Osteocyte (in vitro differentiated cells): ENCODE measurements around the gene C1orf198. TPM values are rescaled to one million over a fixed set of nuclear protein-coding genes. Genes with fewer than 3 reads are reported as not detected.

ENCODE experiments used
- DNase-seq: peaks from one replicate; pipeline ENCODE4 v3.0.0; 2021; ENCODE audit warnings: mixed read lengths; ENCODE audit not compliant: unreplicated experiment; ENCODE audit errors: extremely low spot score
- H3K27ac Mint-ChIP-seq: one replicate; pipeline ENCODE4 v1.8.0; 2021; ENCODE audit warnings: mild to moderate bottlenecking, mixed read lengths; ENCODE audit not compliant: unreplicated experiment
- H3K27me3 Mint-ChIP-seq: one replicate; pipeline ENCODE4 v1.8.0; 2021; ENCODE audit warnings: mixed read lengths; ENCODE audit not compliant: unreplicated experiment
- H3K36me3 Mint-ChIP-seq: one replicate; pipeline ENCODE4 v1.8.0; 2021; ENCODE audit warnings: mixed read lengths; ENCODE audit not compliant: unreplicated experiment
- H3K4me1 Mint-ChIP-seq: one replicate; pipeline ENCODE4 v1.8.0; 2021; ENCODE audit warnings: mixed read lengths; ENCODE audit not compliant: unreplicated experiment
- H3K4me3 Mint-ChIP-seq: one replicate; pipeline ENCODE4 v1.8.0; 2021; ENCODE audit warnings: mild to moderate bottlenecking, moderate library complexity, mixed read lengths; ENCODE audit not compliant: unreplicated experiment
- H3K9me3 Mint-ChIP-seq: one replicate; pipeline ENCODE4 v1.8.0; 2021; ENCODE audit warnings: mixed read lengths; ENCODE audit not compliant: unreplicated experiment
- CTCF ChIP-seq: fragments of 200-600 bp; sonication (generic); IDR thresholded peaks from 2 replicates; pipeline ENCODE4 v1.5.0; 2021; ENCODE audit warnings: antibody characterized with exemption, mild to moderate bottlenecking, moderate library complexity
- total RNA-seq: library from RNA; stranded (reverse); gene quantifications from 2 replicates; pipeline ENCODE4 v1.2.1, GENCODE V29; 2021

Gene C1orf198
- total RNA-seq, 1 donor from 2014 or later = 281 TPM

GRCh38 chr1:230879778-230880177 is 11.5 kb upstream of the C1orf198 start:
- no peak for DNase-seq
- Mint-ChIP-seq H3K4me1 (peaks cover 40% of the 10 kb centered on the region), H3K27ac (no peak overlapping the region), H3K36me3 (peaks cover 3% of the 10 kb centered on the region), H3K27me3 (no peaks in the 10 kb centered on the region), H3K9me3 (no peaks in the 10 kb centered on the region), H3K4me3 (no peak overlapping the region)
- TF ChIP-seq CTCF = no peak

GRCh38 chr1:230878591-230878990 is 10.3 kb upstream of the C1orf198 start:
- Mint-ChIP-seq H3K9me3 (no peaks in the 10 kb centered on the region), H3K27ac (peak overlapping the region; percentile 81), H3K4me1 (peaks cover 38% of the 10 kb centered on the region), H3K4me3 (peak overlapping the region; percentile 49), H3K27me3 (no peaks in the 10 kb centered on the region), H3K36me3 (no peaks in the 10 kb centered on the region)
- DNase-seq = no peak
- no peak for TF ChIP-seq CTCF

- no peak for TF ChIP-seq CTCF
- H3K4me3 Mint-ChIP-seq = no peak overlapping the region
- H3K36me3 Mint-ChIP-seq = no peaks in the 10 kb centered on the region
- peak overlapping the region; percentile 81 for H3K27ac Mint-ChIP-seq
- H3K4me1 Mint-ChIP-seq = peaks cover 38% of the 10 kb centered on the region
- DNase-seq = no peak
- no peaks in the 10 kb centered on the region for H3K9me3 Mint-ChIP-seq
- H3K27me3 Mint-ChIP-seq = no peaks in the 10 kb centered on the region
Observed at GRCh38 chr1:230877924-230878590, 9.7 kb upstream of the C1orf198 start.

GRCh38 chr1:230877146-230877923 is 9.0 kb upstream of the C1orf198 start:
- no peak overlapping the region for H3K4me3 Mint-ChIP-seq

More at GRCh38 chr1:230877146-230877923, 9.0 kb upstream of the C1orf198 start:
- H3K4me1 Mint-ChIP-seq = peaks cover 38% of the 10 kb centered on the region
- no peaks in the 10 kb centered on the region for H3K36me3 Mint-ChIP-seq
- H3K9me3 Mint-ChIP-seq = no peaks in the 10 kb centered on the region
- no peak for TF ChIP-seq CTCF
- no peak overlapping the region for H3K27ac Mint-ChIP-seq
- no peaks in the 10 kb centered on the region for H3K27me3 Mint-ChIP-seq
- DNase-seq = no peak
